ENCODE measurements around the gene CTRB1. TPM values are rescaled to one million over a fixed set of nuclear protein-coding genes. Genes with fewer than 3 reads are reported as not detected.
A peak's percentile ranks its signal among the peaks of the same experiment; 100 is the strongest.

The CTRB1 gene
- total and polyA plus RNA-seq, 2 of the 8 experiments (the other 6 are each of a cell fraction or from before 2014, with no cell fraction given) = not detected

GRCh38 chr16:75256059-75256571 lies 37.3 kb downstream of the CTRB1 start (continued):
- no peak for TF ChIP-seq FOSL1 (IDR thresholded peaks at IDR 0.05; ENCODE audit: insufficient read depth, low read depth, low read length)
- no peak for TF ChIP-seq ATF2 (IDR thresholded peaks at IDR 0.05; ENCODE audit: low read length)
- TF ChIP-seq E2F6 (IDR thresholded peaks at IDR 0.05) = 0 out of 2 replicates have a peak, but pooled peaks have one; percentile 9
- TF ChIP-seq CEBPB (IDR thresholded peaks at IDR 0.05; ENCODE audit: low read depth, low read length) = no peak
- TF ChIP-seq TBP (IDR thresholded peaks at IDR 0.05; ENCODE audit: low read depth, low read length) = no peak
- TF ChIP-seq TAF1 (IDR thresholded peaks at IDR 0.05; ENCODE audit: low read depth, low read length) = 0 out of 2 replicates have a peak, but pooled peaks have one; percentile 36
- no peak for TF ChIP-seq MAFK (IDR thresholded peaks at IDR 0.05; ENCODE audit: low read depth, low read length)
- no peak for TF ChIP-seq BRCA1 (IDR thresholded peaks at IDR 0.05; ENCODE audit: low read depth, low read length)
- no peak for TF ChIP-seq SIN3A (conservative IDR thresholded peaks at IDR 0.05 in 1 of 2, IDR thresholded peaks at IDR 0.05 in 1 of 2; ENCODE audit: low read depth in 1 of 2, low read length in 2 of 2)
- no peak for TF ChIP-seq TAF7 (optimal IDR thresholded peaks at IDR 0.05; ENCODE audit: borderline replicate concordance, low read depth, low read length)
- TF ChIP-seq SP2 (IDR thresholded peaks at IDR 0.05; ENCODE audit: low read length) = no peak
- TF ChIP-seq MAX (IDR thresholded peaks at IDR 0.05) = no peak
- TF ChIP-seq CHD1 (IDR thresholded peaks at IDR 0.05; ENCODE audit: low read depth, low read length) = no peak
- no peak for TF ChIP-seq RXRA (IDR thresholded peaks at IDR 0.05; ENCODE audit: insufficient read depth, low read depth, low read length)
- TF ChIP-seq PHF8 (conservative IDR thresholded peaks at IDR 0.05; ENCODE audit: low read depth, low read length) = no peak
- no peak for TF ChIP-seq CBX8 (IDR thresholded peaks at IDR 0.05; ENCODE audit: borderline replicate concordance, low read depth, low read length)
- no peak for TF ChIP-seq POU5F1 (IDR thresholded peaks at IDR 0.05; ENCODE audit: low read depth, low read length)
- TF ChIP-seq SP1 (IDR thresholded peaks at IDR 0.05; ENCODE audit: low read depth, low read length) = no peak
- TF ChIP-seq CTBP2 (IDR thresholded peaks at IDR 0.05; ENCODE audit: borderline replicate concordance, insufficient read depth, insufficient read length, low read length) = no peak
- no peak for TF ChIP-seq CHD2 (IDR thresholded peaks at IDR 0.05; ENCODE audit: low read length)
- TF ChIP-seq TEAD4 (IDR thresholded peaks at IDR 0.05; ENCODE audit: low read depth, low read length) = no peak
- TF ChIP-seq SRF (IDR thresholded peaks at IDR 0.05; ENCODE audit: low read depth, low read length) = no peak
- peak; percentile 12 for TF ChIP-seq ASH2L (IDR thresholded peaks at IDR 0.05; ENCODE audit: low read length)
- no peak for TF ChIP-seq EZH2 (IDR thresholded peaks at IDR 0.05; ENCODE audit: low read depth, low read length, severe bottlenecking)
